Esophagus muscularis mucosa (tissue), 4 donors: Measurements from ENCODE around the gene STXBP3.

Source experiments
- EP300 ChIP-seq: sonication (generic); formaldehyde crosslinking; IDR thresholded peaks from one replicate; pipeline ENCODE4 v1.6.1; 2017; ENCODE audit warnings: antibody characterized with exemption
- POLR2A ChIP-seq: fragments of 450-650 bp; IDR thresholded peaks from one replicate; pipeline ENCODE4 v1.6.1; 2017; ENCODE audit warnings: antibody characterized with exemption, moderate library complexity, mild to moderate bottlenecking, low read depth
- POLR2AphosphoS5 ChIP-seq, 2 donors: sonication (generic); formaldehyde crosslinking; IDR thresholded peaks; one replicate each; pipeline ENCODE4 v1.6.1; 2017; ENCODE audit warnings: antibody characterized with exemption in 2 of 2
- TF ChIP-seq, protein P1 (sequence below), 3 experiments: fragments of 200-600 bp in 2 of 3; fragments of 450-650 bp in 1 of 3; sonication (generic) in 2 of 3; IDR thresholded peaks; one replicate each; pipeline ENCODE4 v1.5.1; 2017 to 2019; ENCODE audit warnings: antibody characterized with exemption in 3 of 3, mild to moderate bottlenecking in 2 of 3, moderate library complexity in 1 of 3

DNA sequence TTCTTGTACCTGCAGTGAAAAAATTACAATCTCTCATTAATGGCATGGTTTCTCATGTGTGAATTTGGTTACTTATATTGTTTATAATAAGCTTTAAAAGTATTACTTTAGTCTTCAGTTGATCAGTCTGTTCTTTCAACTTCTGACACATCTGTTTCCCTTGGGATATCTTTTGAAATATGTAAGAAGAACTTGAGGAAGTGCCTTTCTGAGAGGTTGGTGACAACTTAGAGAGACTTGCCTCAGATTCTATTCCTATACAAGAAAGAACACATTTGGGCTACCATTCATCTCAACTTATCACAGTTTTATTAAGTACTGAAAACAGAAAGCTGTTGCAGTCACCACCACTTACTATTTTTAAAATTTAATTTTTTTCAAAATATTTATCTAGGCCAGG, 102.3 kb downstream of the STXBP3 start:
- TF ChIP-seq, protein P1, sequence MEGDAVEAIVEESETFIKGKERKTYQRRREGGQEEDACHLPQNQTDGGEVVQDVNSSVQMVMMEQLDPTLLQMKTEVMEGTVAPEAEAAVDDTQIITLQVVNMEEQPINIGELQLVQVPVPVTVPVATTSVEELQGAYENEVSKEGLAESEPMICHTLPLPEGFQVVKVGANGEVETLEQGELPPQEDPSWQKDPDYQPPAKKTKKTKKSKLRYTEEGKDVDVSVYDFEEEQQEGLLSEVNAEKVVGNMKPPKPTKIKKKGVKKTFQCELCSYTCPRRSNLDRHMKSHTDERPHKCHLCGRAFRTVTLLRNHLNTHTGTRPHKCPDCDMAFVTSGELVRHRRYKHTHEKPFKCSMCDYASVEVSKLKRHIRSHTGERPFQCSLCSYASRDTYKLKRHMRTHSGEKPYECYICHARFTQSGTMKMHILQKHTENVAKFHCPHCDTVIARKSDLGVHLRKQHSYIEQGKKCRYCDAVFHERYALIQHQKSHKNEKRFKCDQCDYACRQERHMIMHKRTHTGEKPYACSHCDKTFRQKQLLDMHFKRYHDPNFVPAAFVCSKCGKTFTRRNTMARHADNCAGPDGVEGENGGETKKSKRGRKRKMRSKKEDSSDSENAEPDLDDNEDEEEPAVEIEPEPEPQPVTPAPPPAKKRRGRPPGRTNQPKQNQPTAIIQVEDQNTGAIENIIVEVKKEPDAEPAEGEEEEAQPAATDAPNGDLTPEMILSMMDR (IDR thresholded peaks at IDR 0.05): no peak
- TF ChIP-seq POLR2AphosphoS5 (IDR thresholded peaks at IDR 0.05) (no peak), EP300 (no peak), POLR2A (no peak)
